Urinary bladder (tissue), 4 donors: ENCODE results near the gene MACROD2. TPM values are rescaled to one million over a fixed set of nuclear protein-coding genes. Genes with fewer than 3 reads are reported as not detected.
"Not testable (repeated sequence)": the region's sequence is repeated elsewhere in the genome, so short reads cannot be mapped to it uniquely, and the experiment has no call there.

Experiments
- DNase-seq: peaks from one replicate; pipeline ENCODE4 v3.0.0-alpha.2; 2015; ENCODE audit errors: extremely low spot score
- H3K27ac ChIP-seq: one replicate; pipeline ENCODE4 v1.5.1; 2013; ENCODE audit warnings: low read depth, mild to moderate bottlenecking, moderate library complexity
- H3K36me3 ChIP-seq: one replicate; pipeline ENCODE4 v1.6.1; 2013; ENCODE audit warnings: mild to moderate bottlenecking, moderate library complexity; ENCODE audit not compliant: insufficient read depth
- H3K4me1 ChIP-seq: one replicate; pipeline ENCODE4 v1.6.1; 2013; ENCODE audit warnings: mild to moderate bottlenecking, moderate library complexity; ENCODE audit not compliant: insufficient read depth
- H3K4me3 ChIP-seq: one replicate; pipeline ENCODE4 v1.5.1; 2013; ENCODE audit warnings: low read depth, low read length
- WGBS: extraction: QIAGEN DNeasy Blood & Tissue Kit; methylation state at CpG from one replicate; pipeline ENCODE4 v1.1.7; 2013; 5-methylcytosine and 5-hydroxymethylcytosine counted together
- polyA plus RNA-seq: library from polyadenylated mRNA; stranded (reverse); fragments of 200-250 nt; gene quantifications from one replicate; pipeline ENCODE4 v1.2.3, GENCODE V29; 2013
- total RNA-seq: library from RNA; depleted of rRNA; stranded (reverse); fragments of >200 nt; gene quantifications from one replicate; pipeline ENCODE4 v1.2.3, GENCODE V29; 2014
- donor health status: healthy with polysubstance abuse.
- donor health status: healthy.

Gene MACROD2
- total and polyA plus RNA-seq, 2 donors: 3.0 to 28.2 TPM

- DNase-seq: no peak
- Histone ChIP-seq H3K4me1 (no peaks in the 10 kb centered on the region), H3K4me3 (no peak overlapping the region), H3K36me3 (no peaks in the 10 kb centered on the region), H3K27ac (no peak overlapping the region)
These were observed 1950.0 kb downstream of the MACROD2 start for GRCh38 chr20:15945289-15945688.

GRCh38 chr20:15949391-15949790, 1954.1 kb downstream of the MACROD2 start:
- H3K4me1 ChIP-seq: no peaks in the 10 kb centered on the region
- no peaks in the 10 kb centered on the region for H3K36me3 ChIP-seq
- no peak overlapping the region for H3K4me3 ChIP-seq
- DNase-seq: no peak
- no peak overlapping the region for H3K27ac ChIP-seq
- WGBS: 90% methylated on average over 3 of the region's 3 CpGs

GRCh38 chr20:15951658-15952057, 1956.3 kb downstream of the MACROD2 start:
- DNase-seq: no peak
- Histone ChIP-seq H3K4me3 (no peak overlapping the region), H3K36me3 (no peaks in the 10 kb centered on the region), H3K27ac (no peak overlapping the region), H3K4me1 (no peaks in the 10 kb centered on the region)
- 80% methylated on average over 8 of the region's 8 CpGs for WGBS

GRCh38 chr20:15958142-15958541, 1962.8 kb downstream of the MACROD2 start:
- Histone ChIP-seq H3K27ac (no peak overlapping the region), H3K4me3 (no peak overlapping the region), H3K36me3 (no peaks in the 10 kb centered on the region), H3K4me1 (no peaks in the 10 kb centered on the region)
- WGBS: 85% methylated on average over 4 of the region's 4 CpGs
- DNase-seq: no peak

- H3K4me1 ChIP-seq: no peaks in the 10 kb centered on the region
- WGBS: 57% methylated on average over 4 of the region's 4 CpGs
- H3K4me3 ChIP-seq: no peak overlapping the region
- no peak overlapping the region for H3K27ac ChIP-seq
- no peak for DNase-seq
- no peaks in the 10 kb centered on the region for H3K36me3 ChIP-seq
These were observed 1969.8 kb downstream of the MACROD2 start for GRCh38 chr20:15965165-15965564.

- DNase-seq: no peak
- Histone ChIP-seq H3K27ac (no peak overlapping the region), H3K4me3 (no peak overlapping the region), H3K4me1 (no peaks in the 10 kb centered on the region), H3K36me3 (no peaks in the 10 kb centered on the region)
- WGBS: 82% methylated on average over 5 of the region's 5 CpGs
These were observed 1972.0 kb downstream of the MACROD2 start for GRCh38 chr20:15967334-15967733.

- Histone ChIP-seq H3K36me3 (no peaks in the 10 kb centered on the region), H3K4me3 (no peak overlapping the region), H3K27ac (no peak overlapping the region), H3K4me1 (no peaks in the 10 kb centered on the region)
- 57% methylated on average over 5 of the region's 5 CpGs for WGBS
- DNase-seq: no peak
These were observed 1980.9 kb downstream of the MACROD2 start for GRCh38 chr20:15976047-15976736.

GRCh38 chr20:15977026-15977425, 1981.7 kb downstream of the MACROD2 start:
- 84% methylated on average over 5 of the region's 5 CpGs for WGBS
- no peak overlapping the region for H3K4me3 ChIP-seq
- no peak overlapping the region for H3K27ac ChIP-seq

GRCh38 chr20:15977758-15978157, 1982.4 kb downstream of the MACROD2 start:
- H3K4me3 ChIP-seq: no peak overlapping the region
- no peaks in the 10 kb centered on the region for H3K36me3 ChIP-seq
- no peak overlapping the region for H3K27ac ChIP-seq
- no peaks in the 10 kb centered on the region for H3K4me1 ChIP-seq
- no peak for DNase-seq
- 94% methylated on average over 1 of the region's 1 CpG for WGBS

More at GRCh38 chr20:15977026-15977425, 1981.7 kb downstream of the MACROD2 start:
- H3K4me1 ChIP-seq: no peaks in the 10 kb centered on the region
- H3K36me3 ChIP-seq: no peaks in the 10 kb centered on the region
- DNase-seq: no peak

- not testable (repeated sequence) for H3K27ac ChIP-seq, DNase-seq, H3K4me1 ChIP-seq, H3K4me3 ChIP-seq, H3K36me3 ChIP-seq
- WGBS: 85% methylated on average over 26 of the region's 26 CpGs
These were observed 1990.4 kb downstream of the MACROD2 start for GRCh38 chr20:15985494-15986368.

GRCh38 chr20:15986690-15987089, 1991.4 kb downstream of the MACROD2 start:
- DNase-seq: no peak
- H3K4me3 ChIP-seq: no peak overlapping the region
- H3K4me1 ChIP-seq: no peaks in the 10 kb centered on the region
- no peaks in the 10 kb centered on the region for H3K36me3 ChIP-seq
- WGBS: 96% methylated on average over 3 of the region's 3 CpGs
- H3K27ac ChIP-seq: no peak overlapping the region

GRCh38 chr20:15991279-15991678, 1996.0 kb downstream of the MACROD2 start:
- H3K27ac ChIP-seq: no peak overlapping the region

GRCh38 chr20:15992564-15992963, 1997.2 kb downstream of the MACROD2 start:
- no peak overlapping the region for H3K4me3 ChIP-seq
- no peaks in the 10 kb centered on the region for H3K36me3 ChIP-seq
- no peaks in the 10 kb centered on the region for H3K4me1 ChIP-seq
- 66% methylated on average over 4 of the region's 4 CpGs for WGBS
- DNase-seq: no peak
- no peak overlapping the region for H3K27ac ChIP-seq

More at GRCh38 chr20:15991279-15991678, 1996.0 kb downstream of the MACROD2 start:
- no peaks in the 10 kb centered on the region for H3K36me3 ChIP-seq
- H3K4me3 ChIP-seq: no peak overlapping the region
- no peaks in the 10 kb centered on the region for H3K4me1 ChIP-seq
- no peak for DNase-seq

GRCh38 chr20:16000112-16000511, 2004.8 kb downstream of the MACROD2 start:
- DNase-seq: no peak
- Histone ChIP-seq H3K4me1 (no peaks in the 10 kb centered on the region), H3K27ac (no peak overlapping the region), H3K36me3 (no peaks in the 10 kb centered on the region), H3K4me3 (no peak overlapping the region)
- 99% methylated on average over 1 of the region's 1 CpG for WGBS
